Adrenal gland (tissue), 5 donors: ENCODE results near the gene CDC14B.

Experiments used
- CTCF ChIP-seq, 6 experiments: fragments of 450-650 bp in 4 of 6; fragments of 200-600 bp in 2 of 6; sonication (generic) in 1 of 6; IDR thresholded peaks; 1 replicate in 5 of 6; 2 replicates in 1 of 6; pipeline versions ENCODE4 v1.5.1 to v1.8.0; 2016 to 2021; ENCODE audit warnings: antibody characterized with exemption in 6 of 6, mild to moderate bottlenecking in 2 of 6, moderate library complexity in 1 of 6
- POLR2A ChIP-seq, 2 donors: fragments of 450-650 bp; IDR thresholded peaks; one replicate each; pipeline ENCODE4 v1.6.1; 2017; ENCODE audit warnings: antibody characterized with exemption in 2 of 2, mild to moderate bottlenecking in 2 of 2, moderate library complexity in 1 of 2
- donor health status: DM: no; HTN: no; CAD: no.

GRCh38 chr9:96661711-96662110, 42.1 kb upstream of the CDC14B start:
- TF ChIP-seq POLR2A (IDR thresholded peaks at IDR 0.05) (no peak), CTCF (IDR thresholded peaks at IDR 0.05) (no peak)
